GM18870 (cell line): ENCODE results near the gene GCK.

ENCODE experiments used
- ATAC-seq: cut with Tn5 transposase; IDR thresholded peaks from one replicate; pipeline ENCODE4 v1.9.1; 2021; ENCODE audit warnings: moderate library complexity; ENCODE audit not compliant: unreplicated experiment

GCK gene

GRCh38 chr7:44158096-44158872, 31.0 kb downstream of the GCK start:
- no peak for ATAC-seq

- no peak for ATAC-seq
Measured at GRCh38 chr7:44157116-44158080, 31.8 kb downstream of the GCK start.

GRCh38 chr7:44156453-44157010, 32.7 kb downstream of the GCK start:
- no peak for ATAC-seq

GRCh38 chr7:44155191-44156185, 33.8 kb downstream of the GCK start:
- ATAC-seq: no peak

- no peak for ATAC-seq
Measured at GRCh38 chr7:44154703-44155102, 34.5 kb downstream of the GCK start.

- ATAC-seq: no peak
Measured at GRCh38 chr7:44153948-44154335, 35.3 kb downstream of the GCK start.

GRCh38 chr7:44152971-44153947, 36.0 kb downstream of the GCK start:
- no peak for ATAC-seq

GRCh38 chr7:44151956-44152355, 37.3 kb downstream of the GCK start:
- no peak for ATAC-seq

GRCh38 chr7:44150966-44151941, 38.0 kb downstream of the GCK start:
- no peak for ATAC-seq

GRCh38 chr7:44150466-44150832, 38.8 kb downstream of the GCK start:
- ATAC-seq: no peak

GRCh38 chr7:44149571-44150465, 39.4 kb downstream of the GCK start:
- ATAC-seq: no peak

GRCh38 chr7:44148961-44149536, 40.2 kb downstream of the GCK start:
- no peak for ATAC-seq

- ATAC-seq: no peak
Measured at GRCh38 chr7:44148166-44148565, 41.1 kb downstream of the GCK start.

GRCh38 chr7:44147026-44147991, 41.9 kb downstream of the GCK start:
- no peak for ATAC-seq
